ENCODE measurements around the gene FGFRL1. TPM values are rescaled to one million over a fixed set of nuclear protein-coding genes. Genes with fewer than 3 reads are reported as not detected.

The FGFRL1 gene
- total RNA-seq, 1 experiment from 2014 or later: 59.5 TPM

GRCh38 chr4:965766-966134 is 45.7 kb upstream of the FGFRL1 start:
- Histone ChIP-seq H3K27ac (no peak overlapping the region), H3K27me3 (ENCODE audit: insufficient read depth, low read depth) (no peaks in the 10 kb centered on the region), H2AFZ (no peak overlapping the region), H3K4me3 (no peak overlapping the region), H3K9me3 (ENCODE audit: insufficient read depth, low read depth) (no peaks in the 10 kb centered on the region), H3K9me2 (ENCODE audit: insufficient read depth) (no peaks in the 10 kb centered on the region), H3K4me1 (replicated peaks; ENCODE audit: insufficient read depth) (no peaks in the 10 kb centered on the region), H3K36me3 (ENCODE audit: low read depth) (no peaks in the 10 kb centered on the region), H4K20me1 (ENCODE audit: insufficient read depth) (peaks cover 5% of the 10 kb centered on the region; the same call in 1 of the 2 replicates), H3K79me2 (ENCODE audit: low read depth) (no peaks in the 10 kb centered on the region), H3K4me2 (no peak overlapping the region), H3F3A (ENCODE audit: insufficient read depth, low read depth) (peaks cover 3% of the 10 kb centered on the region; the same call in 1 of the 2 replicates)
- CTCF ChIA-PET: no interaction called here
- TF ChIP-seq EZH2 (IDR thresholded peaks at IDR 0.05; ENCODE audit: low read depth) (no peak), CTCF (conservative IDR thresholded peaks at IDR 0.05) (no peak)
- no peak for DNase-seq
- intact Hi-C loops (cut with micrococcal nuclease; ENCODE audit: unreplicated experiment): no loop called here
- POLR2A ChIA-PET (ENCODE audit: unreplicated experiment): no interaction called here
- no TSS peak for BruUV-seq (replicated peaks)

GRCh38 chr4:966266-967112 is 44.9 kb upstream of the FGFRL1 start:
- H3K4me3 ChIP-seq: no peak overlapping the region
- H3K9me2 ChIP-seq (ENCODE audit: insufficient read depth): no peaks in the 10 kb centered on the region
- ChIA-PET POLR2A (ENCODE audit: unreplicated experiment) (no interaction called here), CTCF (interaction anchor here (0.6 kb wide), 1 partner anchor 10 kb away, joined by 17 read pairs; no protein-coding TSS in a partner anchor)
- peaks cover 3% of the 10 kb centered on the region; the same call in 1 of the 2 replicates for H3K4me1 ChIP-seq (replicated peaks; ENCODE audit: insufficient read depth)
- no peak overlapping the region for H3K27ac ChIP-seq
- no peaks in the 10 kb centered on the region for H3K9me3 ChIP-seq (ENCODE audit: insufficient read depth, low read depth)
- TF ChIP-seq CTCF (conservative IDR thresholded peaks at IDR 0.05) (no peak), EZH2 (IDR thresholded peaks at IDR 0.05; ENCODE audit: low read depth) (no peak)
- no peak overlapping the region for H3K4me2 ChIP-seq
- H4K20me1 ChIP-seq (ENCODE audit: insufficient read depth): peaks cover 12% of the 10 kb centered on the region; the same call in 1 of the 2 replicates
- intact Hi-C loops (cut with micrococcal nuclease; ENCODE audit: unreplicated experiment): no loop called here
- no peaks in the 10 kb centered on the region for H3K27me3 ChIP-seq (ENCODE audit: insufficient read depth, low read depth)
- no peaks in the 10 kb centered on the region for H3K36me3 ChIP-seq (ENCODE audit: low read depth)
- peaks cover 4% of the 10 kb centered on the region; the same call in 1 of the 2 replicates for H3F3A ChIP-seq (ENCODE audit: insufficient read depth, low read depth)
- H2AFZ ChIP-seq: no peak overlapping the region
- no TSS peak for BruUV-seq (replicated peaks)
- no peaks in the 10 kb centered on the region for H3K79me2 ChIP-seq (ENCODE audit: low read depth)
- DNase-seq: no peak

GRCh38 chr4:967113-968104 is 44.0 kb upstream of the FGFRL1 start:
- Histone ChIP-seq H3K9me3 (ENCODE audit: insufficient read depth, low read depth) (no peaks in the 10 kb centered on the region), H3K27ac (no peak overlapping the region), H3K4me3 (no peak overlapping the region), H3K79me2 (ENCODE audit: low read depth) (peaks cover 5% of the 10 kb centered on the region; the same call in 1 of the 2 replicates), H3F3A (ENCODE audit: insufficient read depth, low read depth) (peaks cover 4% of the 10 kb centered on the region; the same call in 1 of the 2 replicates), H3K36me3 (ENCODE audit: low read depth) (no peaks in the 10 kb centered on the region), H3K4me1 (replicated peaks; ENCODE audit: insufficient read depth) (peaks cover 12% of the 10 kb centered on the region), H3K27me3 (ENCODE audit: insufficient read depth, low read depth) (no peaks in the 10 kb centered on the region), H4K20me1 (ENCODE audit: insufficient read depth) (peaks cover 20% of the 10 kb centered on the region), H3K9me2 (ENCODE audit: insufficient read depth) (no peaks in the 10 kb centered on the region), H3K4me2 (no peak overlapping the region), H2AFZ (no peak overlapping the region)
- CTCF ChIA-PET: interaction anchor here (0.6 kb wide), 1 partner anchor 11 kb away, joined by 17 read pairs; no protein-coding TSS in a partner anchor
- BruUV-seq (replicated peaks): no TSS peak
- no peak for DNase-seq
- intact Hi-C loops (cut with micrococcal nuclease; ENCODE audit: unreplicated experiment): no loop called here
- POLR2A ChIA-PET (ENCODE audit: unreplicated experiment): no interaction called here
- TF ChIP-seq EZH2 (IDR thresholded peaks at IDR 0.05; ENCODE audit: low read depth) (no peak), CTCF (conservative IDR thresholded peaks at IDR 0.05) (no peak)
